Neural progenitor cell (in vitro differentiated cells): ENCODE results near the gene ESPL1. TPM values are rescaled to one million over a fixed set of nuclear protein-coding genes. Genes with fewer than 3 reads are reported as not detected.
"Not testable (repeated sequence)": the region's sequence is repeated elsewhere in the genome, so short reads cannot be mapped to it uniquely, and the experiment has no call there.

ENCODE experiments used
- DNase-seq: peaks from one replicate; pipeline ENCODE4 v3.0.0-alpha.2; 2016; ENCODE audit warnings: low spot score
- H2AFZ ChIP-seq: fragments of 200-600 bp; sonication (generic); replicated peaks from 2 replicates; pipeline ENCODE4 v1.6.1; 2016; ENCODE audit warnings: antibody characterized with exemption
- H3F3A ChIP-seq: fragments of 200-600 bp; sonication (generic); 2 replicates; pipeline ENCODE4 v1.6.1; 2016; ENCODE audit warnings: antibody characterized with exemption, low read depth
- H3K27ac ChIP-seq: fragments of 200-600 bp; sonication (generic); 2 replicates; pipeline ENCODE4 v1.5.1; 2016; ENCODE audit warnings: mild to moderate bottlenecking
- H3K27me3 ChIP-seq: fragments of 200-600 bp; sonication (generic); 2 replicates; pipeline ENCODE4 v1.6.1; 2016; ENCODE audit warnings: mild to moderate bottlenecking, moderate library complexity
- H3K36me3 ChIP-seq: fragments of 200-600 bp; sonication (generic); 2 replicates; pipeline ENCODE4 v1.5.1; 2016
- H3K4me1 ChIP-seq: fragments of 200-600 bp; sonication (generic); 2 replicates; pipeline ENCODE4 v1.6.1; 2016; ENCODE audit warnings: mixed run types
- H3K4me2 ChIP-seq: fragments of 200-600 bp; sonication (generic); 2 replicates; pipeline ENCODE4 v1.6.1; 2016
- H3K4me3 ChIP-seq: fragments of 200-600 bp; sonication (generic); 2 replicates; pipeline ENCODE4 v1.5.1; 2016
- H3K79me2 ChIP-seq: fragments of 200-600 bp; sonication (generic); 2 replicates; pipeline ENCODE4 v1.6.1; 2016; ENCODE audit warnings: low read depth
- H3K9ac ChIP-seq: fragments of 200-600 bp; sonication (generic); 2 replicates; pipeline ENCODE4 v1.6.1; 2016
- H3K9me3 ChIP-seq: fragments of 200-600 bp; sonication (generic); 2 replicates; pipeline ENCODE4 v1.5.1; 2016; ENCODE audit warnings: low read depth
- H4K20me1 ChIP-seq: fragments of 200-600 bp; sonication (generic); 2 replicates; pipeline ENCODE4 v1.6.1; 2016; ENCODE audit warnings: low read depth
- H3K27ac Mint-ChIP-seq: 3 replicates; pipeline ENCODE4 v1.8.0; 2021; ENCODE audit warnings: mixed read lengths
- H3K27me3 Mint-ChIP-seq: 2 replicates; pipeline ENCODE4 v1.8.0; 2022; ENCODE audit warnings: low read depth, mild to moderate bottlenecking, inconsistent platforms, moderate library complexity, mixed read lengths; ENCODE audit not compliant: insufficient read depth
- H3K36me3 Mint-ChIP-seq: 3 replicates; pipeline ENCODE4 v1.8.0; 2021; ENCODE audit warnings: mixed read lengths
- H3K4me1 Mint-ChIP-seq: 3 replicates; pipeline ENCODE4 v1.8.0; 2021; ENCODE audit warnings: mixed read lengths
- H3K4me3 Mint-ChIP-seq: 3 replicates; pipeline ENCODE4 v1.8.0; 2021; ENCODE audit warnings: mild to moderate bottlenecking, moderate library complexity, mixed read lengths
- H3K9me3 Mint-ChIP-seq: 3 replicates; pipeline ENCODE4 v1.8.0; 2020; ENCODE audit warnings: mixed read lengths
- EZH2 ChIP-seq: fragments of 200-600 bp; sonication (generic); IDR thresholded peaks from 2 replicates; pipeline ENCODE4 v1.6.1; 2017; ENCODE audit warnings: antibody characterized with exemption, mild to moderate bottlenecking, moderate library complexity
- EZH2phosphoT487 ChIP-seq: fragments of 200-600 bp; sonication (generic); IDR thresholded peaks from 2 replicates; pipeline ENCODE4 v1.6.1; 2017; ENCODE audit warnings: antibody characterized with exemption
- total RNA-seq: library from RNA; depleted of rRNA; stranded (reverse); fragments of >200 nt; gene quantifications from 2 replicates; pipeline ENCODE4 v1.2.3, GENCODE V29; 2015; ENCODE audit warnings: low replicate concordance
- TF ChIP-seq, protein P1 (sequence below): fragments of 200-600 bp; sonication (generic); IDR thresholded peaks from 2 replicates; pipeline ENCODE4 v1.5.1; 2017; ENCODE audit warnings: antibody characterized with exemption, mild to moderate bottlenecking

ESPL1 gene
- total RNA-seq, 1 donor from 2014 or later = 34.3 TPM

DNA sequence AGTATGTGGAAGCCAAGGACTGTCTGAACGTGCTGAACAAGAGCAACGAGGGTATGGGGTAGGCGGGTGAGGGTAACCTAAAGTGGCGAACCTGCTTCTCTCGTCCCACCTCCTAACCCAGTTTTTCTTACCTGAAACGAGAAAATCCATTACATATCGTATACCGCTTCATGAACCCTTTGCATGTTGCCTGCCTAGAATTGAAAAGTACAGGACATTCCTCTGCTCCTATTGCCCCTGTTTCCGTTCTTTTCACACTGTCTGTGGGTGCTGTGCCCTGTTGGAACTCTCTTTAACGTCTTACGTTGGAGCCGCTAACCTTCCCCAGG, 27.8 kb downstream of the ESPL1 start:
- Histone ChIP-seq H3K4me1 (peaks cover 19% of the 10 kb centered on the region), H3K4me3 (peak overlapping the region; percentile 71), H2AFZ (peak overlapping the region; percentile 79), H3K79me2 (peaks cover 43% of the 10 kb centered on the region), H3F3A (peaks cover 63% of the 10 kb centered on the region), H3K4me2 (peak overlapping the region; percentile 91), H3K36me3 (no peaks in the 10 kb centered on the region), H4K20me1 (peaks cover 3% of the 10 kb centered on the region), H3K27ac (no peak overlapping the region), H3K9me3 (no peaks in the 10 kb centered on the region), H3K9ac (peak overlapping the region; percentile 66), H3K27me3 (no peaks in the 10 kb centered on the region)
- Mint-ChIP-seq H3K36me3 (peaks cover 34% of the 10 kb centered on the region), H3K4me3 (peak overlapping the region; percentile 100), H3K27me3 (peaks cover 8% of the 10 kb centered on the region), H3K9me3 (no peaks in the 10 kb centered on the region), H3K4me1 (peaks cover 44% of the 10 kb centered on the region), H3K27ac (peak overlapping the region; percentile 98)
- no peak for TF ChIP-seq EZH2
- TF ChIP-seq EZH2phosphoT487 = no peak
- TF ChIP-seq, protein P1, sequence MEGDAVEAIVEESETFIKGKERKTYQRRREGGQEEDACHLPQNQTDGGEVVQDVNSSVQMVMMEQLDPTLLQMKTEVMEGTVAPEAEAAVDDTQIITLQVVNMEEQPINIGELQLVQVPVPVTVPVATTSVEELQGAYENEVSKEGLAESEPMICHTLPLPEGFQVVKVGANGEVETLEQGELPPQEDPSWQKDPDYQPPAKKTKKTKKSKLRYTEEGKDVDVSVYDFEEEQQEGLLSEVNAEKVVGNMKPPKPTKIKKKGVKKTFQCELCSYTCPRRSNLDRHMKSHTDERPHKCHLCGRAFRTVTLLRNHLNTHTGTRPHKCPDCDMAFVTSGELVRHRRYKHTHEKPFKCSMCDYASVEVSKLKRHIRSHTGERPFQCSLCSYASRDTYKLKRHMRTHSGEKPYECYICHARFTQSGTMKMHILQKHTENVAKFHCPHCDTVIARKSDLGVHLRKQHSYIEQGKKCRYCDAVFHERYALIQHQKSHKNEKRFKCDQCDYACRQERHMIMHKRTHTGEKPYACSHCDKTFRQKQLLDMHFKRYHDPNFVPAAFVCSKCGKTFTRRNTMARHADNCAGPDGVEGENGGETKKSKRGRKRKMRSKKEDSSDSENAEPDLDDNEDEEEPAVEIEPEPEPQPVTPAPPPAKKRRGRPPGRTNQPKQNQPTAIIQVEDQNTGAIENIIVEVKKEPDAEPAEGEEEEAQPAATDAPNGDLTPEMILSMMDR = no peak
- DNase-seq = no peak

DNA sequence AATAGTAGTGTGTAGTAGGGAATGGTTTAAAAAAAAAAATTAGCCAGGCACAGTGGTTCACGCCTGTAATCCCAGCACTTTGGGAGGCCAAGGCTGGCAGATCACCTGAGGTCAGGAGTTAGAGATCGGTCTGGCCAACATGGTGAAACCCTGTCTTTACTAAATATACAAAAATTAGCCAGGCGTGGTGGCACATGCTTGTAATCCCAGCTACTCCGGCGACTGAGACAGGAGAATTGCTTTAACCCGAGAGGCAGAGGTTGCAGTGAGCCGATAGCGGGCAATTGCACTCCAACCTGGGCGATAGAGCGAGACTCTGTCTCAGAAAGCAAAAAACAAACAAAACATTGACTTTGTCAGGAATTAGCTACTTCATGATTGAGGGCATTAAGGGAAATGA, 29.0 kb downstream of the ESPL1 start:
- Mint-ChIP-seq H3K36me3 (peaks cover 35% of the 10 kb centered on the region), H3K4me1 (peaks cover 51% of the 10 kb centered on the region), H3K27me3 (peaks cover 11% of the 10 kb centered on the region), H3K4me3 (peak overlapping the region; percentile 100)
- H3K27ac Mint-ChIP-seq, H3K9ac ChIP-seq, H3K4me2 ChIP-seq, H3K9me3 ChIP-seq, H3K36me3 ChIP-seq, H3K4me3 ChIP-seq, DNase-seq, H3K27ac ChIP-seq, H3K27me3 ChIP-seq, H3K9me3 Mint-ChIP-seq, H2AFZ ChIP-seq, H4K20me1 ChIP-seq: not testable (repeated sequence)
- H3K79me2 ChIP-seq = peaks cover 55% of the 10 kb centered on the region
- peaks cover 19% of the 10 kb centered on the region for H3K4me1 ChIP-seq
- peaks cover 67% of the 10 kb centered on the region for H3F3A ChIP-seq

DNA sequence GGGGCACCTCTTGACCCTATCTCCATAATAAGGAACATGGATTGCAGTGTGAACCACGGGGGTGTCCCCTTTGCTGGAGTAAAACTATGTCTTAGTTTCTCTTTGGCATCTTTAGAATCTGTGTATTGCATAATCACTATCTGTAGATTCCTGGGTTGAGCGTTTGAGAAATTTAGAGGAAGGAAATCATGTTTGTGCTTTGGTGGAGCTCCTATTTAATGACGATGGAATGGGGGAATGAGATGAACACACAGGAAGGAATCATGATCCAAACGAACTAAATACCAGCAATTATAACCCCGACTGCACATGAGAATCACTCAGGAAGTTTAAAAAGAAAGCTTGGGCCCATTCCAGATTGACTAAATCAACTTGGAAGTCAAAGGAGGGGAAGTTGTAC, 30.1 kb downstream of the ESPL1 start:
- no peak for DNase-seq
- Histone ChIP-seq H3K27ac (no peak overlapping the region), H3K79me2 (peaks cover 60% of the 10 kb centered on the region), H3K9me3 (no peaks in the 10 kb centered on the region), H3K27me3 (no peaks in the 10 kb centered on the region), H3K4me3 (no peak overlapping the region), H3K4me2 (no peak overlapping the region), H2AFZ (no peak overlapping the region), H3K9ac (no peak overlapping the region), H4K20me1 (peaks cover 3% of the 10 kb centered on the region), H3K4me1 (peaks cover 19% of the 10 kb centered on the region), H3K36me3 (peaks cover 4% of the 10 kb centered on the region), H3F3A (peaks cover 64% of the 10 kb centered on the region)
- Mint-ChIP-seq H3K4me1 (peaks cover 51% of the 10 kb centered on the region), H3K27me3 (peaks cover 11% of the 10 kb centered on the region), H3K36me3 (peaks cover 30% of the 10 kb centered on the region), H3K27ac (no peak overlapping the region), H3K4me3 (peak overlapping the region; percentile 73), H3K9me3 (no peaks in the 10 kb centered on the region)
- TF ChIP-seq EZH2phosphoT487 (no peak), EZH2 (no peak)
- TF ChIP-seq, protein P1 = no peak

DNA sequence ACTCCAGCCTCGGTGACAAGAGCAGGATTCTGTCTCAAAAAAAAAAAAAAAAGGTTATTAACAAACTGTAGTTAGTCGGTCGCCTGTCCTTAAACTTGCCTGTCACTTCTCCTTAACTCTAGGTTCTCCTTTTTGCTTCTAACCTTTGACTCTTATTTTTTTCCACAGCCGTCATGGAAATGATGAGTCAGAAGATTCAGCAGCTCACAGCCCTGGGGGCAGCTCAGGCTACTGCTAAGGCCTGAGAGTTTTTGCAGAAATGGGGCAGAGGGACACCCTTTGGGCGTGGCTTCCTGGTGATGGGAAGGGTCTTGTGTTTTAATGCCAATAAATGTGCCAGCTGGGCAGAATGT, 31.0 kb downstream of the ESPL1 start:
- H3K27me3 Mint-ChIP-seq = peaks cover 11% of the 10 kb centered on the region
- H3K4me1 Mint-ChIP-seq = peaks cover 50% of the 10 kb centered on the region
- peaks cover 26% of the 10 kb centered on the region for H3K36me3 Mint-ChIP-seq
- H3K9ac ChIP-seq = no peak overlapping the region
- H3K4me1 ChIP-seq = peaks cover 19% of the 10 kb centered on the region
- peak overlapping the region; percentile 85 for H3K4me3 ChIP-seq
- H3K27ac ChIP-seq = no peak overlapping the region
- TF ChIP-seq EZH2phosphoT487 (no peak), EZH2 (no peak)
- TF ChIP-seq, protein P1 = no peak
- peaks cover 60% of the 10 kb centered on the region for H3K79me2 ChIP-seq
- peak overlapping the region; percentile 99 for H3K4me3 Mint-ChIP-seq
- H3K36me3 ChIP-seq = peaks cover 4% of the 10 kb centered on the region
- H3K27me3 ChIP-seq = no peaks in the 10 kb centered on the region
- H3K9me3 Mint-ChIP-seq = no peaks in the 10 kb centered on the region
- no peak overlapping the region for H2AFZ ChIP-seq
- H3K9me3 ChIP-seq = no peaks in the 10 kb centered on the region
- peaks cover 55% of the 10 kb centered on the region for H3F3A ChIP-seq
- no peak overlapping the region for H3K27ac Mint-ChIP-seq
- no peak for DNase-seq
- H4K20me1 ChIP-seq = peaks cover 3% of the 10 kb centered on the region
- peak overlapping the region; percentile 89 for H3K4me2 ChIP-seq
